ENCODE results near the gene PXMP2.

GRCh38 chr12:132741620-132742019 is 54.2 kb downstream of the PXMP2 start:
- TF ChIP-seq CTCF (IDR thresholded peaks at IDR 0.05) (no peak), POLR2A (IDR thresholded peaks at IDR 0.05) (no peak), POLR2AphosphoS5 (IDR thresholded peaks at IDR 0.05; ENCODE audit: insufficient read depth in 1 of 2, low read depth in 1 of 2) (no peak)
